ENCODE measurements around the gene FADS6.

DNA sequence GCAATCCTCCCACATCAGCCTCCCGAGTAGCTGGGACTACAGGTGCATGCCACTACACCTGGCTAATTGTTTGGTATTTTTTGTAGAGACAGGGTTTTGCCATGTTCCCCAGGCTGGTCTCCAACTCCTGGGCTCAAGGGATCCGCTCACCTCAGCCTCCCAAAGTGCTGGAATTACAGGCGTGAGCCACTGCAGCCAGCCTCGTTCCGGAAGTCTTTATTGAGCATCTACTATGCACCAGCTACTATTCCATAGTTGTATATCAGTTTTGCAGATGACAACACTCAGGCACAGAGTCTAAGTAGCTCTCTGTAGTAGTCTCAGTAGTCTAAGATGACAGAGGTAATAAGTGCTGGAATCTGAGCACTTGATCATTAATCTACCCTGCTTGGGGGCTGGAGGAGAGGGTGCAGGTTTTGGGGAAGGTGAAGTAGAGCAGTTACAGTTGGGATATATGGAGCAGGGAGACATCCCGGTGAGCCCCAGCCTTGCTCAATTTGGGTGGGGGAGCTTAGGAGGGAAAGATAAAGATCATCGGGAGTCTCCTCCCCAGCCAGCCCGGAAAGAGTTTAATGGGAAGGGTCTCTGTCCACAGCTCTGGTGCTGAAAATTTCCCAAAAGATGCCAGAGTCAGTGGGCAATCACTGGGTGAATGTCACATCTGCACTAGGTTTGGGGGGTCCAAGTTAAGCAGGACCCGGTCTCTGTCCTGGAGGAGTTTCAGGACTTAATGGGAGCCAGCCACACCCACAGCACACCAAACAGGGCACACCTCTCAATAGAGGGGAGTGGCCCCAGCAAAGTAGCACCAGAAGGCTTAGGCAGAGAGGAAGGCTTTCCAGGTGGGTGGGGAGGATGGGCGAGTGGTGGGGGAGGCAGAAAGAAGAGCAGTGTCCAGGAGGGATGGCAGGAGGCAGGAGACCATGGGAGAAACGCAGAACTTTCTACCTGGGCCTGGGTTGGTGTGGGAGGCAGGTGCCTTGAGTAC is 43.9 kb upstream of the FADS6 start:
- TF ChIP-seq EZH2phosphoT487 (IDR thresholded peaks at IDR 0.05; ENCODE audit: unreplicated experiment) (no peak), POLR2AphosphoS5 (IDR thresholded peaks at IDR 0.05; ENCODE audit: low read depth) (no peak), REST (IDR thresholded peaks at IDR 0.05; ENCODE audit: unreplicated experiment) (peak; percentile 75), CREB1 (CRISPR knock-in tag; IDR thresholded peaks at IDR 0.05; ENCODE audit: low read depth) (no peak), EZH2 (IDR thresholded peaks at IDR 0.05; ENCODE audit: low read depth, unreplicated experiment) (peak; percentile 13), ZNF114 (CRISPR knock-in tag; IDR thresholded peaks at IDR 0.05) (no peak)
- TF ChIP-seq, protein P1, sequence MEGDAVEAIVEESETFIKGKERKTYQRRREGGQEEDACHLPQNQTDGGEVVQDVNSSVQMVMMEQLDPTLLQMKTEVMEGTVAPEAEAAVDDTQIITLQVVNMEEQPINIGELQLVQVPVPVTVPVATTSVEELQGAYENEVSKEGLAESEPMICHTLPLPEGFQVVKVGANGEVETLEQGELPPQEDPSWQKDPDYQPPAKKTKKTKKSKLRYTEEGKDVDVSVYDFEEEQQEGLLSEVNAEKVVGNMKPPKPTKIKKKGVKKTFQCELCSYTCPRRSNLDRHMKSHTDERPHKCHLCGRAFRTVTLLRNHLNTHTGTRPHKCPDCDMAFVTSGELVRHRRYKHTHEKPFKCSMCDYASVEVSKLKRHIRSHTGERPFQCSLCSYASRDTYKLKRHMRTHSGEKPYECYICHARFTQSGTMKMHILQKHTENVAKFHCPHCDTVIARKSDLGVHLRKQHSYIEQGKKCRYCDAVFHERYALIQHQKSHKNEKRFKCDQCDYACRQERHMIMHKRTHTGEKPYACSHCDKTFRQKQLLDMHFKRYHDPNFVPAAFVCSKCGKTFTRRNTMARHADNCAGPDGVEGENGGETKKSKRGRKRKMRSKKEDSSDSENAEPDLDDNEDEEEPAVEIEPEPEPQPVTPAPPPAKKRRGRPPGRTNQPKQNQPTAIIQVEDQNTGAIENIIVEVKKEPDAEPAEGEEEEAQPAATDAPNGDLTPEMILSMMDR (conservative IDR thresholded peaks at IDR 0.05; ENCODE audit: low read depth in 2 of 2) = no peak

Measured in GM23338 (cell line).